Measurements from ENCODE around the gene DLD. TPM values are rescaled to one million over a fixed set of nuclear protein-coding genes. Genes with fewer than 3 reads are reported as not detected.
A peak's percentile ranks its signal among the peaks of the same experiment; 100 is the strongest.
"Not testable (repeated sequence)": the region's sequence is repeated elsewhere in the genome, so short reads cannot be mapped to it uniquely, and the experiment has no call there.

The DLD gene
- total and polyA plus RNA-seq, 8 donors: 61.1 to 80.2 (median 74.2) TPM

DNA sequence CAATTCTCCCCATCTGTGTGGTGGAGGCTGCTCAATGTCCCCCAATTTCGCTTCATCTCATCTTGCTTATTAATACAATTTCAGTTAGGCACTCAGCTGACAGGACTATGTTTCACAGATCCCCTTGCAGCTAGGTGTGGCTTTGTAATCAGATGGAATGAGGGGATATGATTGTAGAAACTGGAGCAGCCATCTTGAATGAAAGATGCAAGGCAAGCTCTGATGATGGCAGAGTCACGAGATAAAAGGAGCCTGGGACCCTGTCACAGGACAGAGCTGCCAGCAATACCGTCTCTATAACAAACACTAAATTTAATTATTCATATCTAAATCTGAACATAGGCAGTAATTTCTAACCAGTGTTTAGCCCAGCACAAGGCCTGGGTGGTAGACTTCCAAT, 991 bp upstream of the DLD start:
- TF ChIP-seq, protein P1, sequence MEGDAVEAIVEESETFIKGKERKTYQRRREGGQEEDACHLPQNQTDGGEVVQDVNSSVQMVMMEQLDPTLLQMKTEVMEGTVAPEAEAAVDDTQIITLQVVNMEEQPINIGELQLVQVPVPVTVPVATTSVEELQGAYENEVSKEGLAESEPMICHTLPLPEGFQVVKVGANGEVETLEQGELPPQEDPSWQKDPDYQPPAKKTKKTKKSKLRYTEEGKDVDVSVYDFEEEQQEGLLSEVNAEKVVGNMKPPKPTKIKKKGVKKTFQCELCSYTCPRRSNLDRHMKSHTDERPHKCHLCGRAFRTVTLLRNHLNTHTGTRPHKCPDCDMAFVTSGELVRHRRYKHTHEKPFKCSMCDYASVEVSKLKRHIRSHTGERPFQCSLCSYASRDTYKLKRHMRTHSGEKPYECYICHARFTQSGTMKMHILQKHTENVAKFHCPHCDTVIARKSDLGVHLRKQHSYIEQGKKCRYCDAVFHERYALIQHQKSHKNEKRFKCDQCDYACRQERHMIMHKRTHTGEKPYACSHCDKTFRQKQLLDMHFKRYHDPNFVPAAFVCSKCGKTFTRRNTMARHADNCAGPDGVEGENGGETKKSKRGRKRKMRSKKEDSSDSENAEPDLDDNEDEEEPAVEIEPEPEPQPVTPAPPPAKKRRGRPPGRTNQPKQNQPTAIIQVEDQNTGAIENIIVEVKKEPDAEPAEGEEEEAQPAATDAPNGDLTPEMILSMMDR (IDR thresholded peaks at IDR 0.05): no peak
- Histone ChIP-seq H3K27me3 (peaks cover 5 to 8% of the 10 kb centered on the region in 2 donors), H3K4me1 (peaks cover 19 to 40% of the 10 kb centered on the region in 2 donors), H3K4me3 (peak overlapping the region in 1 of 2 donors; percentile 70), H3K36me3 (peaks cover 0 to 9% of the 10 kb centered on the region in 2 donors), H3K27ac (no peak overlapping the region), H3K9me3 (no peaks in the 10 kb centered on the region)
- ATAC-seq: no peak
- DNase-seq: no peak
- intact Hi-C loops (cut with DNase I): no loop called here

DNA sequence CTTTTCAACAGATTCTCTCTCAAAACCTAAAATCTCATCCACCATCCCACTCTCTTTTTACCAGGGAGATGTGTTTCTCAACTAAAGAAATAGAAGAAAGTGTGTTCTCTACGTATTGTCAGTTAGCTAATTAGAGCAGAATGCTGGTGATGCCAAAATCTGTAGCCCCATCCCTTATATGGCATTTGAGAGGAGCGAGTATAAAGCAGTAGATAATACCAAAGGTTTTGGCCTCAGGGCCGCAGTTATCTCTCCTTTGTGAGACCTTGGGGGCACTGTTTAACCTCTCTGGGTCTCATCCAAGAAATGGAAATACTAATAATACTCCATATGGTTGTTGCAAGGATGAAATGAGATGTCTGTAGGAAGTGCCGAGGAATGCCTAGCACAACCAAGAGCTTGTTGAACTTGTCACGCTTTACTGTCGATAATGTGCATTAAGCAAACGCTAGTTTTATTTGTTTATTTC, 456 bp upstream of the DLD start:
- Histone ChIP-seq H3K36me3 (peaks cover 0 to 14% of the 10 kb centered on the region in 2 donors), H3K27ac (peak overlapping the region; percentile 92 to 97), H3K9me3 (no peaks in the 10 kb centered on the region), H3K27me3 (peaks cover 5 to 8% of the 10 kb centered on the region in 2 donors), H3K4me3 (peak overlapping the region; percentile 56 to 70), H3K4me1 (peaks cover 19 to 43% of the 10 kb centered on the region in 2 donors)
- TF ChIP-seq, protein P1 (IDR thresholded peaks at IDR 0.05): no peak
- intact Hi-C loops (cut with DNase I): no loop called here
- peak; percentile 6 for ATAC-seq
- DNase-seq: no peak

DNA sequence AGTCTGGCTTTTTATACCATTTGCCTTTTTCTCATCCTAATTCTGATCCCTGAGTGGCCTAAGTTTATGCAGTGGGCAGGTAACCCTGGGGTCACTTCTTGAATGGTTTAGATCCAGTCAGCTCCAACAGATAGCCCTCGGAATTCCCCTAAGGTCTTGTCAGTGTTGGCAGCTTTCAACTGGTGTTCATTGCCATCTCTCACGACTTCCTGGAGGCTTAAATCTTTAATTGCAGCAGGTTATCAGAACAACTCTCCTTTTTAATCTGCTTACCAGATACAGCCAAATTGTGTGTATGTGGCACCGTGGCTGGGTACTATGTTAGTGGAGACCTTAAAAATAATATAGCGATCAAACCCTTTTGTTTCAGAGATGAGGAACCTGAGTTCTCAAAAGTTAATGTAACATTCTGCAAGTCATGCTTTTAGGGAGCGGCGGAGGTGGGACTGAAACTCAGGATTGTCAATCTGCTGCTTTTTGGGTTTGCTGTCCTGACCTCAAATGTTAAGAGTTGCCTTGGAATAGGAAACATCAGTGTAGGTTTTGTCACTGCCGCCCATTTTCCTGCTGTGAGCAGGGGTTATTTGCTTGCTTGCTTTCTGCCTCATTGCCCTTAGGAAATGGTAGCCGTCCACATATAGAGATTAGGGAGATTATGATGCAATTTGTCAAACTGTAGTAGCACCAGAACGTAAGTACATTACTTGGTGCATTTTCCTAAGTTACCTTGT, 818 bp downstream of the DLD start:
- intact Hi-C loops (cut with DNase I): no loop called here
- peak; percentile 5 for ATAC-seq
- TF ChIP-seq, protein P1 (IDR thresholded peaks at IDR 0.05): no peak

DNA sequence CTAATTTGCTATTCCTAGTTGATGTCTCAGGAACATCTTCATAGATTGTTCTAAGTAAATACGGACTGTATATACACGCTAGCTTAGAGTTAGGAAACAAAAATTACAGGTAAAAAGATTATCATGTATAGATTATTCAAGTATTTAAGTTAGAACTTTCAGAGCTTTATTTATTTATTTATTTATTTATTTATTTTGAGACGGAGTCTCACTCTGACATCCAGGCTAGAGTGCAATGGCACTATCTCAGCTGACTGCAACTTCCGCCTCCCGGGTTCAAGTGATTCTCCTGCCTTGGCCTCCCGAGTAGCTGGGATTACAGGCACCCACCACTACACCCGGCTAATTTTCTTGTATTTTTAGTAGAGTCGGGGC, 1.4 kb downstream of the DLD start:
- H3K9me3 ChIP-seq; intact Hi-C loops (cut with DNase I); H3K27me3 ChIP-seq; DNase-seq; ATAC-seq: not testable (repeated sequence)
- H3K4me3 ChIP-seq: peak overlapping the region in 1 of 2 donors; percentile 70
- peaks cover 0 to 30% of the 10 kb centered on the region in 2 donors for H3K36me3 ChIP-seq
- H3K4me1 ChIP-seq: peaks cover 19 to 48% of the 10 kb centered on the region in 2 donors
- peak overlapping the region; percentile 92 to 97 for H3K27ac ChIP-seq

More for the DNA sequence above, 818 bp downstream of the DLD start:
- Histone ChIP-seq H3K4me3 (peak overlapping the region; percentile 56 to 70), H3K27ac (peak overlapping the region; percentile 92 to 97), H3K4me1 (peaks cover 19 to 48% of the 10 kb centered on the region in 2 donors), H3K9me3 (no peaks in the 10 kb centered on the region), H3K36me3 (peaks cover 0 to 24% of the 10 kb centered on the region in 2 donors), H3K27me3 (no peaks in the 10 kb centered on the region)
- no peak for DNase-seq

DNA sequence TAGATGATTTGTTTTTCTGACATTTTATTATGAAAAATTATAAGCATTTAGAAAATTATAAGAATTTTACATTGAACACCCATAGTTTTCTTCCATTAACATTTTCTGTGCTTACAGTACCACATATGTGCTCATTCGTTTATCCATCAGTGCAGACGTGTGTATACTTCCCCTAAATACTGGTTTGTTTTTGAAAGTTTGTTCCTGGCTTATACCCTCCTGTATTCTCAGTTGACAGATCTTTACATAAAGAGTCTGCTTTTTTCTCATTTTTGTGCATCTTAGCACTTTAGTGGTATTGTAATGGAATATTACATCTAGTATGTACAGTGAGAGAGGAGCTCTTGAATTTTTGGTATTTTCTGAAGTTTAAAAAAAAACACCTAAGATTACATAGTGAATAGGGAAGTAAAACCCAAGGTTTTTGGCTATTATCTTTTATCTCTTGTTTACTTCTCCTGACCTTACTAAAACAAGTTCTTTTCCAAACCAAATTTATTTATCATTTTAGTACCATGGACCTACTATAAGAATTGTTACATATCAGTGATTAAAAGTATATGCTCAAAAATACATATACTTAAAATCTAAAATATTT, 8.1 kb downstream of the DLD start:
- peak overlapping the region in 1 of 2 donors; percentile 53 for H3K27ac ChIP-seq
- H3K27me3 ChIP-seq: no peaks in the 10 kb centered on the region
- ATAC-seq (no peak), DNase-seq (no peak)
- H3K9me3 ChIP-seq: no peaks in the 10 kb centered on the region
- TF ChIP-seq, protein P1 (IDR thresholded peaks at IDR 0.05): no peak
- H3K4me1 ChIP-seq: peaks cover 6 to 58% of the 10 kb centered on the region in 2 donors
- intact Hi-C loops (cut with DNase I): no loop called here
- H3K4me3 ChIP-seq: no peak overlapping the region
- peaks cover 0 to 65% of the 10 kb centered on the region in 2 donors for H3K36me3 ChIP-seq

Measured in left lung (tissue), 10 donors.